ENCODE results near the gene DEDD2. TPM values are rescaled to one million over a fixed set of nuclear protein-coding genes. Genes with fewer than 3 reads are reported as not detected.

DEDD2 gene
- total RNA-seq, 2 experiments from 2014 or later, result 21.7 to 22.5 TPM

DNA sequence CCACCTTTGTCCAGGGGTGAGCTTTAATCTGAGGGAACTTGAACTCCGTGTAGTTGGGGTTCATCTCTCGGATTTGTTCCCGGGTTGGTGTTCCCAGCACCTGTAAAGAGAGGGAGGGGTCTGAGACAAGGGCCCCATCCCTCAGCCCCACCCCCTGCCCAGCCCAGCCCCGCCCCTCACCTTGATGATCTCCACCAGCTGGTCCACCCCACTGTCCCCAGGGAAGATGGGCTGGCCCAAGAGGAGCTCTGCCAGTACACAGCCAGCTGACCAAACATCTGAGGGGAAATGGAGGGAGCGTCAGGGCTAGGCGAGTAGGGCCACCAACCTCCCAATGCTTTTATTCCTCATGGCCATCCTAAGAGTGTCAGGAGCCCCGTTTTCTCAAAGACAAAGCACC lies 15.6 kb upstream of the DEDD2 start:
- no peak for DNase-seq
- intact Hi-C loops (cut with micrococcal nuclease), result no loop called here
- no peak overlapping the region for H3K27ac Mint-ChIP-seq
- peaks cover 53% of the 10 kb centered on the region for H3K36me3 Mint-ChIP-seq (ENCODE audit: low read depth)
- TF ChIP-seq, protein P1, sequence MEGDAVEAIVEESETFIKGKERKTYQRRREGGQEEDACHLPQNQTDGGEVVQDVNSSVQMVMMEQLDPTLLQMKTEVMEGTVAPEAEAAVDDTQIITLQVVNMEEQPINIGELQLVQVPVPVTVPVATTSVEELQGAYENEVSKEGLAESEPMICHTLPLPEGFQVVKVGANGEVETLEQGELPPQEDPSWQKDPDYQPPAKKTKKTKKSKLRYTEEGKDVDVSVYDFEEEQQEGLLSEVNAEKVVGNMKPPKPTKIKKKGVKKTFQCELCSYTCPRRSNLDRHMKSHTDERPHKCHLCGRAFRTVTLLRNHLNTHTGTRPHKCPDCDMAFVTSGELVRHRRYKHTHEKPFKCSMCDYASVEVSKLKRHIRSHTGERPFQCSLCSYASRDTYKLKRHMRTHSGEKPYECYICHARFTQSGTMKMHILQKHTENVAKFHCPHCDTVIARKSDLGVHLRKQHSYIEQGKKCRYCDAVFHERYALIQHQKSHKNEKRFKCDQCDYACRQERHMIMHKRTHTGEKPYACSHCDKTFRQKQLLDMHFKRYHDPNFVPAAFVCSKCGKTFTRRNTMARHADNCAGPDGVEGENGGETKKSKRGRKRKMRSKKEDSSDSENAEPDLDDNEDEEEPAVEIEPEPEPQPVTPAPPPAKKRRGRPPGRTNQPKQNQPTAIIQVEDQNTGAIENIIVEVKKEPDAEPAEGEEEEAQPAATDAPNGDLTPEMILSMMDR (IDR thresholded peaks at IDR 0.05), result no peak
- ChIA-PET CTCF (interaction anchor here (1.2 kb wide), 1 partner anchor 57 kb away, joined by 3 read pairs; no protein-coding TSS in a partner anchor), POLR2A (interaction anchor here (1.2 to 16.1 kb wide), 3 partner anchors 9 to 20 kb away, joined by 3 to 195 read pairs (median 13); partner anchors contain the start of genes DEDD2, GSK3A and ZNF526)
- no peak for ATAC-seq
- no peak overlapping the region for H3K4me3 Mint-ChIP-seq
- H3K27me3 Mint-ChIP-seq, result no peaks in the 10 kb centered on the region
- H3K9me3 Mint-ChIP-seq, result no peaks in the 10 kb centered on the region
- H3K4me1 Mint-ChIP-seq (ENCODE audit: low read depth), result peaks cover 24% of the 10 kb centered on the region

DNA sequence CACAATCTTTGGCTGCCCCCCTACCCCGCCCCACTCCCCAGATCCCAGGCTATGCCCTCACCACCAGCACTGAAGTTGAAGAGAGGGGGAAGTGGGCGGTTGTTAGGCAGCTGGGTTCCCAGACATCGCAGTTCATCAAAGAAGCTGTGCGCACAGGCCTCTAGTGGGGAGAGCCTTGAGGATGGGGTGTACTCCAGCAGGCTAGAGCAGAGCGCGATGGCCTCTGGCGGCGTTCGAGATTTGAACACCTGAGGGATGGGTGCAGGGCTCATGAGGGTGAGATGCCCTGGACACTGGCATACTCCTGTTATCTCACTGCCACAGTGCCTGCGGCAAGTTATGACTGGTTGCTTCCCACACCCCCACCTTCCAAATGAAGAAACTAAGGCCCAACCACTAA lies 15.0 kb upstream of the DEDD2 start:
- peaks cover 53% of the 10 kb centered on the region for H3K36me3 Mint-ChIP-seq (ENCODE audit: low read depth)
- ChIA-PET CTCF (no interaction called here), POLR2A (interaction anchor here (2.8 to 16.1 kb wide), 2 partner anchors 9 kb away, joined by 13 to 195 read pairs; partner anchors contain the start of genes DEDD2, GSK3A and ZNF526)
- H3K4me1 Mint-ChIP-seq (ENCODE audit: low read depth), result peaks cover 27% of the 10 kb centered on the region
- DNase-seq, result no peak
- intact Hi-C loops (cut with micrococcal nuclease), result no loop called here
- TF ChIP-seq, protein P1 (IDR thresholded peaks at IDR 0.05), result no peak
- H3K27me3 Mint-ChIP-seq, result no peaks in the 10 kb centered on the region
- peak overlapping the region; percentile 40 for H3K27ac Mint-ChIP-seq
- no peak overlapping the region for H3K4me3 Mint-ChIP-seq
- no peaks in the 10 kb centered on the region for H3K9me3 Mint-ChIP-seq
- ATAC-seq, result no peak

DNA sequence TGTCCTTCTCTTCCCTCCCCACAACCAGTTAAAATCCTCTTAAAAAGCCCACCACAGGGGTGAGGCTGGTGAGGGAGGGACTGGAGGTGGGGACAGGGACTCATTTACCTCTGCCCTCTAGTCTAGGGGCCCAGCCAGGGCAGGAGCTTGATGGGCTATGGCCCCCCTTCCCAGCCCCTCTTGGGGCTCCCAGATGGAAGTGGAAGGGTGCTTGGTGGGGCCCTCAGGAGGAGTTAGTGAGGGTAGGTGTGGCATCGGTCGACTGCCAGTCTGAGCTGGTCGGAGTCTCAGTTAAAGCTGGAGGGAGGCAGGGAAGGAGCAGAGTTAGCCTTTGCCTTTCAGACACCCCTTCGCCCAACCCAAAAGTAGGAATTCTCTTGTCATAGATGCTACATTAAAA lies 13.1 kb upstream of the DEDD2 start:
- CTCF ChIA-PET, result interaction anchor here (1.1 to 1.9 kb wide), 4 partner anchors 9 to 49 kb away, joined by 3 to 6 read pairs (median 4); no protein-coding TSS in a partner anchor
- DNase-seq (no peak), ATAC-seq (no peak)
- Mint-ChIP-seq H3K27ac (peak overlapping the region; percentile 30), H3K36me3 (ENCODE audit: low read depth) (peaks cover 55% of the 10 kb centered on the region), H3K4me3 (no peak overlapping the region), H3K27me3 (no peaks in the 10 kb centered on the region), H3K4me1 (ENCODE audit: low read depth) (peaks cover 29% of the 10 kb centered on the region), H3K9me3 (no peaks in the 10 kb centered on the region)
- intact Hi-C loops (cut with micrococcal nuclease), result no loop called here
- TF ChIP-seq, protein P1 (IDR thresholded peaks at IDR 0.05), result no peak
- POLR2A ChIA-PET, result interaction anchor here (1.2 to 17.2 kb wide), 2 partner anchors 9 to 14 kb away, joined by 4 to 195 read pairs; partner anchors contain the start of gene GSK3A

DNA sequence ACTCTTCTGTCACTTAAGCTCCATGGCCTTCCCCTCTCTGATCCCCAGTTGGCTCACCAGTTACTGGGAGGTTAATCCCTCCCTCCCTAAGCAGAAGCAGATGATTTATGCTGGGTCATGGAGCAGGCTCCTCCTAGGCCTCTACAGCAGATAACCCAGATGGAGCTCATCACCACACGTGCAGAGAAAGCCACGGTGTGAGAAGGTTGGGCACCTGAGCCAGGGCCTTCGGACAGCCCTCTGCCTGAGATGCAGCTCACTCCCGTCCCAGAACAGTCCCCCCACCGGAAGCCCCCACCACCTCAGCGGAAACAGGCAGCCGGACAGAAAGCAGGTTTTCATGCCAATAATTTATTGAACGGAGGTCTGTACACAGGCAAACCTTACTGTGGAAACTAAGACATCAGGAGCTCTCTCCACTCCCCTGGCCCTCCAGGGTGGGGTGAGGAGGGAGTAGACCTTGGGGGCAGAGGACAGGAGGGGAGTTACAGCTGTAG lies 12.4 kb upstream of the DEDD2 start:
- H3K4me3 Mint-ChIP-seq, result no peak overlapping the region

More for the DNA sequence above, 12.4 kb upstream of the DEDD2 start:
- H3K9me3 Mint-ChIP-seq, result no peaks in the 10 kb centered on the region
- ATAC-seq (no peak), DNase-seq (no peak)
- H3K4me1 Mint-ChIP-seq (ENCODE audit: low read depth), result peaks cover 27% of the 10 kb centered on the region
- intact Hi-C loops (cut with micrococcal nuclease), result no loop called here
- H3K27me3 Mint-ChIP-seq, result no peaks in the 10 kb centered on the region
- CTCF ChIA-PET, result interaction anchor here (1.1 to 1.9 kb wide), 4 partner anchors 8 to 50 kb away, joined by 3 to 6 read pairs (median 4); no protein-coding TSS in a partner anchor
- H3K27ac Mint-ChIP-seq, result peak overlapping the region; percentile 83
- POLR2A ChIA-PET, result interaction anchor here (1.2 to 17.2 kb wide), 2 partner anchors 10 to 14 kb away, joined by 4 to 195 read pairs; partner anchors contain the start of gene GSK3A
- H3K36me3 Mint-ChIP-seq (ENCODE audit: low read depth), result peaks cover 51% of the 10 kb centered on the region
- TF ChIP-seq, protein P1 (IDR thresholded peaks at IDR 0.05), result no peak

All from activated CD8-positive, alpha-beta T cell treated with anti-CD3 and anti-CD28 coated beads for 36 hours (primary cell).